Amygdala (tissue), 56 donors: ENCODE results near the gene FBLN2.
A peak's percentile ranks its signal among the peaks of the same experiment; 100 is the strongest.

Source experiments
- DNase-seq, 56 donors: peaks; one replicate each; lab custom pipeline; 2025; lab: John Stamatoyannopoulos, UW

FBLN2 gene

DNA sequence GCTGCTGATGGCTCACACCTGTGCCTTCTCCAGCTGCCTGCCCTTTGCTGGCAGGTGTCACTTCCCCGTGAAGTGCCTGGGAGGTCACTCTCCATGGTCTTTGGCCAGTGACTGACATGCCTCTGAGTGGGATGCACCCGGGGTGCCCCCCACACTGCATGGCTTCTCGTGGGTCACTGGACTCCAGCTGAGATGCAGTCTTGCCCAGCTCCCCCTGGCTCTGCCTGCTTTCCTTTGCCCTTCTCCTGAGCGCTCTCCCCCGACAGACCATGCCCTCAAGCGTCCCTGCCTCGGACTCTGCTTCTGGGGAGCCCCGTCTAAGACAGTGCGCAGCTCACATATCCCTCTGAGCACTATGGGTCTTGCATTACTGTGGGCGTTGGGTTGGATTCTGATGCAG lies 14.4 kb downstream of the FBLN2 start:
- no peak for DNase-seq

DNA sequence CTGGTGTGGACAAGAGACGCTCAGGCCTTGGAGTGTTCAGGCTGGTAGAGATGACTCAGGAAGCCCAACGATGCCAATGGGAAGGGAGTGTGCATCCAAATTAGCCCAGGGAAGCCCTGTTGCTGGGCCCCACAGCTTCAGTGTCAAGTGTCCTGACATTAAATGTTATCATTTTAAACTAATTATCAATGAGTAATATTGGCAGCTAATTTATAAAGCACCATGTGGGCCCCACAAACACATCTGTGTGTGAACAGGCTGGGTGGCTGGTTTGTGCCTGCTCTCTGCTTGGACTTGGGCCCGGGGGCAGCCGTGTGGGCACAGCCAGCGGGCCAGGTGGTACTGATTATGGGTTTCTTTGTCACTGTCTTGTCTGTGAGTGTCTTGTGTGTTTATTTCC lies 15.0 kb downstream of the FBLN2 start:
- no peak for DNase-seq

DNA sequence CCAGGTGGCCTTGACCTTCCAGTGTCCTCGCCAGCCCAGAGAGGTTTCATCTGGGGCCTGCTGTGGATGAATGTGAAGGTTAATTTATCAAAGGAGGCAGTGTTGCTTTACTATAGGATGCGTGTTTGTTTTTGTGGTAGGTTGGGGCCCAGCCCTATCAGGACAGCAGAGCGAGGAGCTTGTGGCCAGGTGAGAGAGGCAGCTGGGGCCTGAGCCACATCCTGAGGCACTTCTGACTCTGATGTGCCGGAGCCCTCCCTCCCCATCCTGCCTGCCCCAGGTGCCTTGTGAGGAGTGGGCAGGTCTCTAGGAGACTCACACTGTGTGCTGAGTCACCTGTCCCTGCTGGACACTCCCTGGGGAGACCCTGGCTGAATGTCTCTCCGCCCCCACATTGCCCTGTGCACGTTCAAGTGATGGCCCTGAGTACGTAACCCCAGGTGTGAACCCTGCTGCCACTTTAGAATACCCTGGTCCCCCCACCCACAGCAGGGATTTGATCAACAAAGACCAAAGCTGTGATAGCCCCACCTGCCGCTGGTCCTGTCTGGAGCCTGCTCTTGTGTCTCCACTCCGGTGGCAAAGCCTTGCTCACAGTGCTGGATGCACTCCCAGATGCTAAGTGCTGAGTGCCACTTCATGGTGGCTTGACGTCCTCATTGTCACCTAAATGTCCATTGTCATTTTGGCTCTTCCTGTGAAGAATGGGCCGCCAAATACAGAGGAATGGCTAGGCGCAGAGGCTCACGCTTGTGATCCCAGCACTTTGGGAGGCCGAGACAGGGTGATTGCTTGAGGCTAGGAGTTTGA lies 16.0 kb downstream of the FBLN2 start:
- DNase-seq: no peak

DNA sequence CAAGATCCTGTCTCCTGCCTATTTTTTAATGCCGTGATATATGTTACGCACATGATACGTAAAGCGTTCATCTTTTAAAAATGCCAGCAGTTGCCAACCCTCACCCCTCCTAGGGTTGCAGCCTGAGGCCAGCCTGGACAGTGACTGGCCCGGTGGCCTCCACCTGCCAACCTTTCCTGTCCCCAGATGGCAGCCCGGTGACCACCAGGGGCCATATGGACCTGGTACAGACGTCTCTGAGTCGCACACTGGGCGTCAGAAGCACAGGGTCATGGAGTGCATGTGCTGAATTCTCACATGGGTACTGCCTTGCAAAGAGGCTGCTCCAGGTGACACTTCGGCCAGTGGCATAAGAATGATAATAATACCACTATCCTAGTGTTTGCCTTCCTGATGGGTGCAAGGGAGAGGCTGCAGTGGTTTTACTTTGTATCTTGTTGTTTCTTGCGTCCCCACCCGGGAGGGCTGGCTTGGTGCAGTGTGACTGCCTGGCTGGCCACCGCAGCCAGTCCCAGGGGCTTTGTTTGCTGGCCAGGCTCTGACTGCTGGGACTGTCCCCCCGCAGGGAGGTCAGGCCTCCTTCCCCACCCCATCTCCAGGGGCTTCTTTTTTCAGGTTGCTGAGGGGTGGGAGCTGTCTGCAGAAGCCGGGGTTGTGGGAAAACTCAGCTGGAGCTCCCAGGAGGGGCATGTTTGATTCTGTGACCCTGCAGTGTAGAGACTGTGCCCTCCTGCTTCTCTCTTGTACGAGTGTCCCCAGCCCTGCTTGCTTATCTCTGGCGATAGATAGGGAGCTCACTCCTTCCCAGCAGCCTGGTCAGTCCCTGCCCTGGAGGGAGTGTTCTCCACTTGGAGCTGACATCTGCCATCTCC lies 16.9 kb downstream of the FBLN2 start:
- no peak for DNase-seq

DNA sequence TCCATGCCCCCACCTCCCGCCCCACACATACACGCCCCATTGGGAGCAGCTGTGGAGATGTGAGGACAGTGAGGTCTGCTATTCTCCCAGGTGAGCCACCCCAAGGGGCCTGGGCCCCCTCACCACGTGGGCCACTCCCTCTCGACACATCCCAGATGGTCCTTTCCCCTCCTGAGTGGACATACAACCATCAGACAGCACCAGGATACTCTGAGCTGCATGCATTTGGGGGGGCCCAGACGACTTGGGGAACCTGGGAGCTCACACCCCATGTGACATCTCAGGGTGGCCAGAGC lies 17.5 kb downstream of the FBLN2 start:
- no peak for DNase-seq

DNA sequence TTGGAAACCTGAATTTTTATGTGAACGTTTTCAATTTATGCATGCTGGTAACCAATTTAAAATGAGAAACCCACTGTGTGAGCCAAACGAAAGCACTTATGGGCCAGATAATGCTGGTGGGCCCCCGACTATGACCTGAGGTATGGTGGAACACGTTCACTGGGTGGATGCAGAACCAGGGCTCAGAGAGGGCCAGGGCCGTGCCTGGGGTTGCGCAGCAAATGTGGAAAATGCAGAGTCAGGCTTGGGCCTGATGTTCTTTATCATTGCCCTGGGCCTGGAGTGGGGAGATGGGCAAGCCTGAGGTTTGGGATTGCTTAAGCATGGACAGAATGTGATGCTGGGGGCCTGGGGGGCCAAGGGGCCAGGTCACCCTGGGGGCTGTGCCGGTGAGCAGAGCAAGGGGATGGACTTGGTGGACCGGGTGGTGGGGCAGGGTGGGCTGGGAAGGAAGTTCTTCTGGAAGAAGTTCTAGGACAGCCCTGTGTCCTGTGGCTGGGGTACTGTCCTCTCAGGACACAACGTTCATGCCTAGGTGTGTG lies 17.9 kb downstream of the FBLN2 start:
- no peak for DNase-seq

DNA sequence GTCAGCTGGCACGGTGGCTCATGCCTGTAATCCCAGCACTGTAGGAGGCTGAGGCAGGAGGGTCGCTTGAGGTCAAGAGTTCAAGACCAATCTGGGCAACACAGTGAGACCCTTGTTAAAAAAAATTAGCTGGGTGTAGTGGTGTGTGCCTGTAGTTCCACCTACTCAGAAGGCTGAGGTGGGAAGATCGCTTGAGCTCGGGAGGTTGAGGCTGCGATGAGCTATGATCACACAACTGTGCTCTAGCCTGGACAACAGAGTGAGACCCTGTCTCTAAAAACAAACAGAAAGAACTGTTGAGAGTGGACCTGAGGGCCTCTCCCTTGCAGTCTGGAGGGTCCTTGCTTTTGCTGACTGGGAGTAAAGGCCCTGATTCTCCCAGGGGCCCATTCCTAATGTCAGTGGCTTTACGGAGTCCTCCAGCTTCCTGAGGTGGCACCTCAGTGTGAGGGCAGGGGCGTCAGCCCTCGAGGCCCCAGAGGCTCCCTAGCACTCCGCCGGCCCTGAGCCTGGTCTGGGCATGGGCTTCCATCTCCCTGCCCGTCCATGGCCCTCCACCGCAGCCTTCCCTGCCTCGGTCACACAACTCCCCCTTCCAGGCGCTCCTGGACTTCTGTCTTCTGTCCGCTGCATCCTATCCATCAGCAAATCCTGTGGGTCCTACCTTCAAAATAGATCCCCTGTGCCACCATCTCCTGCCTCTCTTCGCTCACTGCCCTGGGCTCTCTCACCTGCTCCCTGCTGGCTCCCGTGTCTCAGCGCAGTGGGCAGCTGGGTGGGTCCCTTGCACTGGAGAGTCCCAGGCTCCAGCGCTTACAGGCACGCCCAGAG lies 19.0 kb downstream of the FBLN2 start:
- no peak for DNase-seq

DNA sequence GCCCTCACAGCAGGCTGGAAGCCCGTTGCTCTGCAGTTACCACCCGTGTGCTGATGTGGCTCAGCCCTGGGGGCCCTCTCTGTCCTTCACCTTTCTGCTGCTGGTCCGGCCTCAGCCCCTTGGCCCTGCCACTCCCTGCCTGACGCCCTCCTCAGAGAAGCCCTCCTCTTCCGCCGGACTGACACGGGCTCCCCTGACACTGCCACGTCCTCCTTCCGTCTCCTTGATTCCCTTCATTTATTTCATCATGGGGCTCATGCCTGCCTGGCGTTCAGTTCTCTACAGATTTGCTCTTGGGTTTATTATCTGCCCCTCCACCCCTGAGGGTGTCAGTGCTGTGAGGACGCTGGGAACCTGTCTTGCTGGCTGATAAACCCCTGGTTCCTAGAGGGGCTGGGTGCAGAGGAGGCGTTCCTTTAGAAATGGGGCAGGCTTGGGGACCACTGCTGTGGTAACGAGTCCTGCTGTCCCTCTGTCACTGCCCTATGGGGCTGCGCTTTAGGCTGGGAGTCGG lies 19.6 kb downstream of the FBLN2 start:
- no peak for DNase-seq

DNA sequence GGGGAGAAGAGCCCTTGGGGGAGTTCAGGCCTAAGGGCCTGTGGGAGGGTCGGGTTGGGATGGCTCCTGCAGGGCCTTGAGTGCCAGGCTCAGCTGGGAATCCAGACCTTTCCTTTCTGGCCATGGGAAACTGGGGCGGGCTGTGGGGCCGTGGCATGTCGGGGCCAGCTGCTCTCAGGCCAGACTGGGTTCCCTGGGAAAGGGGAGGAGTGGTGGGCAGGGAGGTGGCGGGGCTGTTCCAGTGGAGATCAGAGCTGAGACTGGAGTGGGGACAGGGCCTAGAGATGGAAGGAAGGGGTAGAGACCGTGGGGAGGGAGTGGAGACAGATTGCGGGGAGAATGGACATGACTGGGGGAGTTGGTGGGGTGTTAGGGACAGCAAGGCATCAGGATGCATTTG lies 20.3 kb downstream of the FBLN2 start:
- no peak for DNase-seq

DNA sequence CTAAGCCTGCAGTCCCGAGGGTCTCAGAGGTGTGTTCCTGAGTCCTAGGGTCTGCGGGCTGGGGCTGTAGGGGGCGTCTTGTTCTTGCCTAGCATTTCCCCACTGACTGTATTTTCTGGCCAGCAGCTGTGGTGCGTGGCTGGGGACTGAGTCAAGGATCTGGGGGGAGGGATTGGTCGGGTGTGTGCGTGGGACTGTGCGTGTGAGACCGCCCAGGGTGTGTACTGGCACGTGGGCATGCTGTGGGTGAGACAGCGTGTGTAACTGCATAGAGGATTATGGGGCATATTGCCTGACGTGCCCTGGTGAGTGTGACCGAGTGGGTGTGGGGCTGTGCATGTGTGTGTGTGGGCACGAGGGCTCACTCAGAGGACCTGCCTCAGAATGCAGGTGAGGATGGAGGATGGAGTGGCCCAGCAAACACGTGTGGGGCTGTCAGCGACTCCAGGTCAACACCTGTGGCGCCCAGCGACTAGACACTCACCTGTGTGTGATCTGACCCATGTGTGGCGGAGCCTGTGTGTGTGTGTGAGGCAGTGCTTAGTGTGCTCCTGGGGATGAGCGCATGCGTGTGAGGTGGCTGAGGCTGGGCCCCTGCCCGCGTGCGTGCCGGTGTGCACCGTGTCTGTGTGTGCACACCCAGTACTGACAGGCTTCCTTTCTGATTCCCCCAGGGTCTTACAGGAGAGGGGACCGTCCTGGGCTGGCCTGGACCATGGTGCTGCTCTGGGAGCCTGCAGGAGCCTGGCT lies 20.9 kb downstream of the FBLN2 start:
- DNase-seq: no peak

DNA sequence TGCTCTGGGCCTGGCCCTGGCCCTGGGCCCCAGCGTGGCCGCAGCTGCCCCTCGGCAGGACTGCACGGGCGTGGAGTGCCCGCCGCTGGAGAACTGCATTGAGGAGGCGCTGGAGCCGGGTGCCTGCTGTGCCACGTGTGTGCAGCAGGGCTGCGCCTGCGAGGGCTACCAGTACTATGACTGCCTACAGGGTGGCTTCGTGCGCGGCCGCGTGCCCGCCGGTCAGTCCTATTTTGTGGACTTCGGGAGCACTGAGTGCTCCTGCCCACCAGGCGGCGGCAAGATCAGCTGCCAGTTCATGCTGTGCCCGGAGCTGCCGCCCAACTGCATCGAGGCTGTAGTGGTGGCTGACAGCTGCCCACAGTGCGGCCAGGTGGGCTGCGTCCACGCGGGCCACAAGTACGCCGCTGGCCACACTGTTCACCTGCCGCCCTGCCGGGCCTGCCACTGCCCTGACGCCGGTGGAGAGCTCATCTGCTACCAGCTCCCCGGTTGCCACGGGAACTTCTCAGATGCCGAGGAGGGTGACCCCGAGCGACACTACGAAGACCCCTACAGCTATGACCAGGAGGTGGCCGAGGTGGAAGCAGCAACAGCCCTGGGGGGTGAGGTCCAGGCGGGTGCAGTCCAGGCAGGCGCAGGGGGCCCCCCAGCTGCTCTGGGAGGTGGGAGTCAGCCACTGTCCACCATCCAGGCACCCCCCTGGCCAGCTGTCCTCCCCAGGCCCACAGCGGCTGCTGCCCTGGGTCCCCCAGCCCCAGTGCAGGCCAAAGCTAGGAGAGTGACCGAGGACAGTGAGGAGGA lies 21.7 kb downstream of the FBLN2 start:
- DNase-seq: no peak

DNA sequence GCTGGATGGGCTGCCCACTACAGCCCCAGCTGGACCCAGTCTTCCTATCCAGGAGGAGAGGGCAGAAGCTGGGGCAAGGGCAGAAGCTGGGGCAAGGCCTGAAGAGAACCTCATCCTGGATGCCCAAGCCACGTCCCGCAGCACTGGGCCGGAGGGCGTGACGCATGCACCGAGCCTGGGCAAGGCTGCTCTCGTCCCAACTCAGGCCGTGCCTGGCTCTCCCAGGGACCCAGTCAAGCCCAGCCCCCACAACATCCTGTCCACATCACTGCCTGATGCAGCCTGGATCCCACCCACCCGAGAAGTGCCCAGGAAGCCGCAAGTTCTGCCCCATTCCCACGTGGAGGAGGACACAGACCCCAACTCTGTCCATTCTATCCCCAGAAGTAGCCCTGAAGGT lies 22.3 kb downstream of the FBLN2 start:
- no peak for DNase-seq

DNA sequence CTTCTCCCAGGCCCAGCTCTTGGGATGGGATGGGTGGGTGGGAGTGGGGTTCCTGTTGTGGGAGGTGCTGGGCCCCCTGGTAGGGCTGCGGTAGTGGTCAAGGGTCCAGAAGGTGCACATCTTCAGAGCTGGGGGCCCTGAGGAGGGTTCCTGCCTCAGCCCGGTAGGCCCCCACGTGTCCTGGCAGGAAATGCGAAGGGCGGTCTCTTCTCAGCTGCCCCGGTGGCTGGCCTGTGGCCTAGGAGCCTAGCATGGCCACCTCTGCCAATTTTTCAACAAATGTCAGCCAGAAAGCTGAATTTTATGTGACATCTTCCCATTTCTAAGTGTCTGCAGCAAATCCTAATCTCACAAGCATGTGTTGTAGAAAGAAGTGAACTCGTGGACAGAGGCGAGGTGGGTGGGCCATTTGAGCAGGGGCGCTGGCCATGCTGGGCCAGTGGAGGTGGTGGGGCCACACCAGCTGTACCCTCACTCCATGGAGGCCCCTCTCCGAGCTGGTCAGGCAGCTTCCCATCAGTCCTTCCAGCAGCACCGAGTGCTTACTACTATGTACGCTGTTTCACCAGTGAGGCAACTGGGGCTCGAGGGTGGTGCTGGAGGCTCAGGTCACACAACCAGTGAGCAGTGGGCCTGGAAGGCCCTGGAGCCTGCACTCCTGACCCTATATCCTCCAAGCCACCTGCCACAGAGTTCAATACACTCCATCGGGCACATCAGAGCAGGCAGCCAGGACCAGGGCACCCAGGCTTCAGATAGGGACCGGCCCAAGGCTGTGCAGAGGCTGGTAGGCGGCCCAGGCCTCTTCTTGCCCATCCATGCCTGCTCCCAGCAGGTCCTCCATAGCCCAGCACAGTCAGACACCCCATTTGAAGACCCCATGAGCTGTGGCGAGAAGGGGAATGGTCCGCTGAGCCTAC lies 23.2 kb downstream of the FBLN2 start:
- no peak for DNase-seq

DNA sequence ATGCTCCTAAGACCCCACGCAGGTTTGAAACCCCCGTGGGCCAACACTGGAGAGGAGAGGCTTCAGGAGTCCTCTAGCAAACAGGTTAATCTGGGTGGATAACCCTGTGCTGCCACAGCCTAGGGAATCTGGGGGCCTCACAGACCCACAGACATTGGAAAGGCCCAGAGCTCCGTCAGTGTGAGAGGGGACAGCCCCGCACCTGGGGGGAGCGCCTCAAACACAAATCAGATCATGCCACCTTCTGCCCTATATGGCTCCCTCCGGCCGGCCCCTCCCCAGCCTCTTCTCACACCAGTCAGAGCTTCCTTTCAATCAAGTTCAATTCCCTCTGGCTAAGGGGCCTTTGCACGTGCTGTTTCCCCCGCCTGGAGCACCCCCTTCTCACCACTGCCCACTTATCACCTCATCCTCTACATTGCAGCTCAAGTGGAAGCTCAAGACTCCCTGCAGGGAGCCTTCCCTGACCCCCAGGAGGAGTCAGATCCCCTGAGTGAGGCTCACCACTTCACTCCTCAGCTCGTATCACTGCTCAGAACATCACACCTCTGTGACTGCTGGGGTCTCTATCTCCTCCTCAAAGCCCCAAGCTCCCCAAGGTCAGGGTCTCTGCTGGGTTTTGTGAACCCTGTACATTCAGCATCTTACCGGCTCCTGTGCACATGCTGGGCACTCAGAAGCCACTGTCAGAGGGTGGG lies 24.1 kb downstream of the FBLN2 start:
- DNase-seq: no peak

DNA sequence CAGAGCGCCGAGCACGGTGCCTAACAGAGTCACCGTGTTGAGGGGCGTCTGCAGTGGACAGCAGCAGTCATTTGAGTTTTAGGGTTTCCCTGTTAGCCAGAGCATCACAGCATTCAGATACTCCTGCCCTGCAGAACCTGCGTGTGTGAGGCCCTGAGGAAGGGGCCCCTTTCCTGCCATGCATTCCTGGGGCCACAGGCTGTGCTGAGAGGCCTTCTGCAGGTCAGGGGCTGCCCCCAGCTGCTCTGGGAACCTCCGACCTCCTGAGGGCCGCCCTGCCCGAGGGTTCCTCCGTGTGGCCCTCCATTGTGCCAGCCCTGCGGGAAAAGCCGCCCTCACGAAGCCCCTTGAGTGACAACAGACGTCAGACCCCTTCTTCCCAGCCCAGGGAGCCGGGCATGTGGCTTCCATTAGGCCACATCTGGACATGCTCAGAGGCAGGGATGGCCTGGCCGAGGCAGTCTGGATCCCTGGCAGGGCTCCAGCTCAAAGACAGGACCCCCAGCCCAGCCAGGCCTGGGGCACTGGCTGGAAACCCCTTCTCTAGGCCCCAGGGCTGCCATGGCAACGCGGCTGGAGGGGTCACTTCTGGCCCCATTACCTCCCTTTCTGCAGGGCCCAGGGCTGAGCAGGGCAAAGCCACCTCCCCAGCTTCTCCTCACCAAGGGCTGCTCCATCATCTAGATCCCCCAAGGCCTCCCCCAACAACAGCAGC lies 25.3 kb downstream of the FBLN2 start:
- no peak for DNase-seq

DNA sequence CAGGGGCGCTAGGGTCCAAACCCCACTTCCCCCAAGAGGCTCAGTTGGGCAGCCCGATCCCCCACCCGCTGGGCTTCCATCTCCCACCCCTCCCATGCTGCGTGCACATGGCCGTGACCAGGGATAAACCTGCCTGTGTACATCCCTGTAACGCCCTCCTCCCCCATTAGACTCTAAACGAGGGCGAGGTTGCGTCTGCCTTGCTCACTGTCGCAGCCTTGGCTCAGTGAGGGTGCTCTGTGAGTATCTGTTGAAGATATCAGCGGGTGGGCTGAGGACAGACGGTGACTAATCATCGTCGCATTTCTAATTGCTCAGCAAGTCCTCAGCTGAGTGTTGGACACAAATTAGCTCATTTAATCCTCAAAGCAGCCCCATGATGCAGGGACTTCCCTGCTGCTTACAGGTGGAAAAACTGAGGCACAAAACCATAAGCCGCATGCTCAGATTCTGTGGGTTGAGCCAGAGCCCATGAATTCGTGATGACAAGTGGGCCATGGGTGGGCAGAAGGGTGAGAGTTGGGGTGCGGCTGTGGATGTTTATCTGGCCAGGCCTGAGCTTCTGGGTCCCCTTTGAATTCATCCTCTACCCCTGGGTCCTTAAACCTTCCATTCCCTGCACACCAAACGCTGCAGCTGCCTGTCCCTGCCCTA lies 26.0 kb downstream of the FBLN2 start:
- DNase-seq: peak in 6 of 56 donors; percentile 16 to 46 (median 22)
